SU-DHL-6 (cell line): ENCODE results near the gene PLA2G6.

Experiments
- CTCF ChIP-seq: fragments of 200-600 bp; sonication (generic); IDR thresholded peaks from one replicate; pipeline ENCODE4 v1.5.1; 2017; ENCODE audit warnings: antibody characterized with exemption, mild to moderate bottlenecking, low read length, moderate library complexity; ENCODE audit not compliant: insufficient read depth, poor library complexity, severe bottlenecking
- EZH2phosphoT487 ChIP-seq: fragments of 200-600 bp; sonication (generic), shearing (Covaris generic); conservative IDR thresholded peaks from 2 replicates; pipeline ENCODE4 v1.6.1; 2018; ENCODE audit warnings: mild to moderate bottlenecking, antibody characterized with exemption, low read length, moderate library complexity, mixed read lengths

DNA sequence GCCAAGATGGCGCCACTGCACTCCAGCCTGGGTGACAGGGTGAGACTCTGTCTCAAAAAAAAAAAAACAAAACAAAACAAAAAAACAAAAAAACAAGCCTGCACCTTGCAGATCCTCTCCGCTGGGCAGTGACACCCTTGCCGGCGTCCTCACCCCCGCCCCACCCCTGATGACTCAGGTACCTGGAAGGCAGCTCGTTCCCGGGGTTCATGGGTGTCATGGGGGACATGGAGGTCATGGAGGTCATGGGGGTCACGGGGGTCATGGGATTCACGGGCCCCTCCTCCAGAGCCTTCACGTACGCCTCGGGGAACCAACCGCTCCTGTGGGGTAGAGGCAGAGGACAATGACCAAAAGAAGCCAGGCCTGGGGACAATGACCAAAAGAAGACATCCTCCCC, 94.7 kb downstream of the PLA2G6 start:
- TF ChIP-seq CTCF = no peak
- TF ChIP-seq EZH2phosphoT487 = no peak
